K562 (cell line): ENCODE measurements around the gene YOD1. TPM values are rescaled to one million over a fixed set of nuclear protein-coding genes. Genes with fewer than 3 reads are reported as not detected.

Source experiments
- BCL6 ChIP-seq: fragments of 250-450 bp; sonication (Bioruptor Pico); IDR thresholded peaks from 2 replicates; pipeline ENCODE4 v1.4.0; 2020
- NFYB ChIP-seq: IDR thresholded peaks from 2 replicates; pipeline ENCODE4 v1.6.1; 2011; ENCODE audit warnings: mild to moderate bottlenecking, moderate library complexity; ENCODE audit not compliant: insufficient read length; ENCODE audit errors: extremely low read depth
- RUNX1 ChIP-seq: sonication (generic); IDR thresholded peaks from 2 replicates; pipeline ENCODE4 v1.6.1; 2016; ENCODE audit warnings: antibody characterized with exemption, low read depth
- TAL1 ChIP-seq: fragments of 450-650 bp; IDR thresholded peaks from 2 replicates; pipeline ENCODE4 v1.6.1; 2016; ENCODE audit warnings: mild to moderate bottlenecking
- ZNF318 ChIP-seq, 2 experiments: fragments of 450-650 bp; IDR thresholded peaks; 2 replicates each; pipeline ENCODE4 v1.6.1; 2016; ENCODE audit warnings: mild to moderate bottlenecking in 2 of 2, borderline replicate concordance in 1 of 2, low read depth in 1 of 2, moderate library complexity in 1 of 2
- ZNF41 ChIP-seq: fragments of 250-450 bp; sonication (Bioruptor Pico); conservative IDR thresholded peaks from 2 replicates; pipeline ENCODE4 v1.4.0; 2020; ENCODE audit warnings: mild to moderate bottlenecking
- polyA plus RNA-seq, 8 experiments: library from polyadenylated mRNA; depleted of rRNA in 4 of 8; stranded (reverse) in 5 of 8; unstranded in 3 of 8; fragments of >200 nt; fragmentation: Nextera tagmentation in 2 of 8; fragmentation: Illumina TruSeq in 1 of 8; extraction: Ambion mirVana in 2 of 8; extraction: Trizol in 1 of 8; gene quantifications; 2 replicates each; pipeline versions ENCODE4 v1.2.1 to v1.2.3, GENCODE V29; 2011 to 2014; ENCODE audit warnings: inconsistent platforms in 1 of 8, missing spikeins in 1 of 8
- total RNA-seq, 7 experiments: library from RNA; depleted of rRNA in 6 of 7; stranded (reverse); fragments of >200 nt in 6 of 7; fragmentation: Illumina TruSeq in 2 of 7; extraction: Trizol in 2 of 7; gene quantifications; 2 replicates each; pipeline versions ENCODE4 v1.2.1 to v1.2.3, GENCODE V29; 2011 to 2021; ENCODE audit warnings: low replicate concordance in 1 of 7
- TF ChIP-seq, protein P1 (sequence below), 2 experiments: IDR thresholded peaks in 1 of 2; conservative IDR thresholded peaks in 1 of 2; 2 replicates each; pipeline ENCODE4 v1.6.1; 2016; ENCODE audit warnings: low read depth in 2 of 2, mild to moderate bottlenecking in 1 of 2, missing compliant biosample characterization in 1 of 2, missing genetic modification characterization in 1 of 2, moderate library complexity in 1 of 2

The YOD1 gene
- total and polyA plus RNA-seq, 9 of the 15 experiments (the other 6 are each of a cell fraction or from before 2014, with no cell fraction given), result 18.2 to 78.1 (median 46.9) TPM

DNA sequence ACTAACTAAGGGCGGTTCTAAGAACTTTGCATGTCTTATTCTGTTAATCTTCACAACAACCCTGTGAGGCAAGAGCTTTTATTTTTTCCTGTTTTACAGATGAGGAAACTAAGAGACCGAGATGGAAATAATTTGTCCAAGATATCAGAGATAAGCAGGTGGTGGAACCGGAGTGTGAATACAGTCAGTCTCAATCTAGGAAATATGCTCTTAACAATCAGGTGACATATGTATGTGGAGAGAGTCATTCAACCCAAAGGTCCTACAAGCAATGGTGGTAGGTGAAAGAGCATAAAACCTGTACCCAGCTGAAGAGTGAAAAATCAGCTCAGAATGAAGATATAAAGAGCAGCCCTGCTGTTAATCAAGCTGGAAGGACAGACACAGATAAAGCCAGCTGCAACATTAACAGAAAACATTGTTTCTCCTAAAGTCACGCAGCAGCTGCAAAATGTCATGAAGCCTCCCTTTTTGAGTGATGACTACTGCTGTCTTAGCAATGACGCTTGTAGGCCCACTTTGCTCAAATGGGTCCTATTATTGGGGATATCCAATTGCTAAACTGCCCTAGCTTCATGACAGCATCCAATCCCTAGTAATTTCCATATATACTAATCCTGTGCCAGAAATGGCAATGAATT lies 50.2 kb downstream of the YOD1 start (continued):
- TF ChIP-seq ZNF318 (IDR thresholded peaks at IDR 0.05; ENCODE audit: borderline replicate concordance in 1 of 2, low read depth in 1 of 2), result no peak
- TF ChIP-seq ZNF41 (CRISPR knock-in tag), result no peak
- no peak for TF ChIP-seq RUNX1
- no peak for TF ChIP-seq BCL6
- TF ChIP-seq NFYB, result no peak
- 0 out of 2 replicates have a peak, but pooled peaks have one; percentile 8 for TF ChIP-seq TAL1
- TF ChIP-seq, protein P1, sequence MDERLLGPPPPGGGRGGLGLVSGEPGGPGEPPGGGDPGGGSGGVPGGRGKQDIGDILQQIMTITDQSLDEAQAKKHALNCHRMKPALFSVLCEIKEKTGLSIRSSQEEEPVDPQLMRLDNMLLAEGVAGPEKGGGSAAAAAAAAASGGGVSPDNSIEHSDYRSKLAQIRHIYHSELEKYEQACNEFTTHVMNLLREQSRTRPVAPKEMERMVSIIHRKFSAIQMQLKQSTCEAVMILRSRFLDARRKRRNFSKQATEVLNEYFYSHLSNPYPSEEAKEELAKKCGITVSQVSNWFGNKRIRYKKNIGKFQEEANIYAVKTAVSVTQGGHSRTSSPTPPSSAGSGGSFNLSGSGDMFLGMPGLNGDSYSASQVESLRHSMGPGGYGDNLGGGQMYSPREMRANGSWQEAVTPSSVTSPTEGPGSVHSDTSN (CRISPR knock-in tag; IDR thresholded peaks at IDR 0.05; ENCODE audit: low read depth), result no peak
- TF ChIP-seq, protein P1 (tag; conservative IDR thresholded peaks at IDR 0.05; ENCODE audit: low read depth), result peak; percentile 69
